Measurements from ENCODE around the gene TEN1.
A peak's percentile ranks its signal among the peaks of the same experiment; 100 is the strongest.

The TEN1 gene

DNA sequence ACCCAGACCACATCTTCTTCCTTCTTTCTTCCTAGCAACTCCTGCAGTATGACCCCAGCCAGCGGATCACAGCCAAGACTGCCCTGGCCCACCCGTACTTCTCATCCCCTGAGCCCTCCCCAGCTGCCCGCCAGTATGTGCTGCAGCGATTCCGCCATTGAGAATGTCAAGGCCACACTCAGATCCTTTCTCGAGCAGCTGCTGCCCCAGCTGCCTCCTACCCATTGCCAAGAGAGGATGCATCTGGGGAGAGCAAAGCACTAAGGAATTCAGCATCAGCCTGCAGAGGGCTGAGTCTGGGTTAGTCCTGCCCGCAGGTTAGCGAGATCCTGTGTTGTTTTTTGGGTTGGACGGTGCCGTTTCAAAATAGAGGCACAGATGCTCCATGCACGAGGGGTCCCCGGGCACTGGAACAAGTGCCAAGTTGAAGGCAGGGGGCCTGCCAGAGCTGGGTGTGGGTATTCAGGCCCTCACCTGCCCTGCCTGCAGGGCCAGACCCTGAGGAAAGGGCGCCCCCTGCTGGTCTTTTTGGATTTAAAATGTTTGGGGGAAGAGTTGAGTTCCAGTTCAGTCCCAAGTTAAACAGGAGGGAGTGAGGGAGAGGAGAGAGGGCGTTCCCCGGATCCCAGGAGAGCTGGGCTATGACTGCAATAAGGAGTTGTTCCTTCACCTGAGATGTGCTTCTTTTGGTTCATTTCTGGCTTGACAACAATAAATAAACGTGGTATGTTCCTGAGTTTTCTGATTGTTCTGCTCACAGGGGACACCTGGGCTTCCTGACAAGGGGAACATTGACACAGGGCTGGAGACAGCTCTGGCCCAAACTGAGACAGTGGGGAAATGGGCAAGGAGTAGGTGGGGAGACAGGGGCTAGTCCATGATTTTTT, 26.5 kb downstream of the TEN1 start:
- DNase-seq (ENCODE audit: low read depth): peak; percentile 33

DNA sequence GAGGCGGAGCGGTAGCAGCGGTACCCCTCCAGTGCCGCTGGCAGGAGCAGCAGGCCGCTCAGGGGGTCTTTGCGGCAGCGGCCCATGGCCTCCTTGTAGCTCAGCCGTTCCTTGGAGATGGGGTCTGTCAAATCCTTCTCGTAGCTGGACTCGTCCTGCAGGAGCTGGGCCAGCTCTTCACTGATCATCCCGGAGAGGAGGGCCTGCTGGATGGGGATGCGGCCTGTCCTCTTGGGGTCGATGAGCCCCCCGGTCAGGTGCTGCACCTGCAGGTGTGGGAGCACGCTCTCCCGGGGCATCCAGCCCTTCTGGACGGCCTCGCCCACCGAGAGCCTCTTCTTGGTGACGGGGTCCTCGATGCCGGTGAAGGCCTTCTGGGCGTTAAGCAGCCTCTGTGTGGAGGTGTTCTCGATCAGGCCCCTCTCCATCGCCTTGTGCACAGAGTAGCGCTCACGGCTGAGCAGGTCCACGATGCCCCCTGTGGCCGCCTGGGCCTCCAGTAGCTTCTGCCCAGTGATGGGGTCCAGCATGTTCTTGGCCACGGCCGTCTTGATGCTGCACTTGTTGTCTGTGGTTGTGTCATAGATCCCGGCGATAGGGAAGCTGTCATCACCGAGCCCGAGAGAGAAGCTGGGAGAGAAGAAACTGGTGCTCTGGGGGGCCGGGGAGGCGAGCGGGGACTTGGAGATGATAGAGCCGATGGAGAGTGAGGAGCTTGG, 28.2 kb downstream of the TEN1 start:
- no peak for DNase-seq (ENCODE audit: low read depth)

DNA sequence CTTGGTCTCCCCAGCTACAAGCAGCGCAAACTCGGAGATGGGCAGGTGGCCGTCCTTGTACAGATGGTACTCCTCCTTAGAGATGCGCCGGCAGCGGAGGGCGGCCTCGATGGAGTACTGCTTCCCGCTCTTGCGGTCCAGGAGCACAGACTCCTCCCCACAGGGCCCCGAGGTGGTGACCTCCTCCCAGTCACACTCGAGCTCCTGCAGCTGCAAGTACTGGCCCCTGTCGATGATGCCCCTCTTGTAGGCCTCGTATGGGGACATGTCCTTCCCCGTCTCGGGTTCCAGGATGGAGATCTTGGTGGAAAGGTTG, 28.8 kb downstream of the TEN1 start:
- no peak for DNase-seq (ENCODE audit: low read depth)

DNA sequence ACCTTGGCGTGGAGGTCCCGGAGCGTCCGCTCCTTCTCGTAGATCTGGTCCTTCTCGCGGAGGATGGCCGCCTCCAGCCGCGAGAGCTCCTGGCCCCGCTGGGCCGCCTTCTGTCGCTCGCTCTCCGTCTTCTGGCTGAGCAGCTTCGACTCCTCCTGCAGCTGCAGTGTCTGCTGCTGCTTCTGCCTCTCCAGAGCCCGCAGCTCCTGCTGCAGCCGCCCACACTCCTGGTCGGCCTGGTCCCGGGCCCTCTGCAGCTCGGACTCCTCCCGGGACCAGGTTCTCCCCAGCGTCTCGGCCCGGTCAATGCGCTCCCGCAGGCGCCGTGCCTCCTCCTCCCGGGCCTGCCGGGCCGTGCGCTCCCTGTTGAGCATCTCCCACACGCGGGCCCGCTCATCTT, 29.2 kb downstream of the TEN1 start:
- DNase-seq (ENCODE audit: low read depth): no peak

DNA sequence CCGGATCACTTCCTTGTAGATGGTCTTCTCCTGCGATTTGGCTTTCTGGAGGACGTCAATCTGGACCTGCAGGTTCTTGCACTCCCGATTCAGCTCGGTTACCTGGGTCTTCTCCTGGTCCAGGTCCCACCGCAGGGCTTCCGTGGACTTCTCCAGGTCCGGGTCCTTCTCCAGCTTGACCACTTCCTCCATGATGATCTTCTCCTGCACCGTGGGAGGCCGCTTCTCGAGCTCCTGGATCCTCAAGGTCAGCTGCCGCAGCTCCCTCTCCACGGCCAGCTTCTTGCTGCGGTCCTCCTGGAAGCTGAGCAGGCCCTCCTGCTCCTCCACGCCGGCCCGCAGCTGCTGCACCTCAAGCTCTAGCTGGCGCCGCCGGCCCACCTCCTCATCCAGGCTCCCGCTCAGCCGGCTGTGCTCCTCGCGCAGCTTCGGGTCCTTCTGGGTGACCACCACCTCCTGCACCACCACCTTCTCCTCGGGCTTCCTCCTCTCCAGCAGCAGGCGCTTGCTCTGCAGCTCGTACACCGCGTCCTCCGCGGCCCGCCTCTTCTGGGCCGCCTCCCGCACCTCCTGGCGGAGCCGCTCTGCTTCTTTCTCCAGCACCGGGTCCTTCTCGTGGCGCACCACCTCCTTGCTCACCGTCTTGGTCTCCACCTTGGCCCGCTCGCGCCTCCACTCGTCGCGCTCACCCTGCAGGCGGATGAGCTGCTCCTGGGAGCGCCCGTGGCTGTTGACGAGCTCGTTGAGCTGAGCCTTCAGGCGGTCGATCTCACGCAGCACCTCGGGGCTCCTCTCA, 29.8 kb downstream of the TEN1 start:
- DNase-seq (ENCODE audit: low read depth): no peak

DNA sequence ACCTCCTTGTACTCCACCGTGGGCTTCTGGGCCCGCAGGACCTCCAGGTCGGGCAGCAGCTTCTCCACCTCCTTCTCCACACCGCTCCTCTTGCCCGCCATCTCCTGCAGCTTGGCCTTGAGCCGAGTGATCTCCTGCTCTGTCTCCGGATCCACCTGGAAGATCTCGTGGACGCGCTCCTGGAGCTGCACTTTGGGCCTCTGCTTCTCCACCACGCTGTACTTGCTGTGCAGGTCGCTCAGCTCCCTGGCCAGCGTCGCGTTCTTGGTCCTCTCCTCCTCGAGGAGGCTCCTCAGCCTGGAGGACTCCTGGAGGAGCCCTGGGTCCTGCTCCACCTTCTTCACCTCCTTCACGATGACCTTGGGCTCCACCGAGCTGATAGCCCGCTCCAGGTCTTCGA, 30.4 kb downstream of the TEN1 start:
- DNase-seq (ENCODE audit: low read depth): no peak

DNA sequence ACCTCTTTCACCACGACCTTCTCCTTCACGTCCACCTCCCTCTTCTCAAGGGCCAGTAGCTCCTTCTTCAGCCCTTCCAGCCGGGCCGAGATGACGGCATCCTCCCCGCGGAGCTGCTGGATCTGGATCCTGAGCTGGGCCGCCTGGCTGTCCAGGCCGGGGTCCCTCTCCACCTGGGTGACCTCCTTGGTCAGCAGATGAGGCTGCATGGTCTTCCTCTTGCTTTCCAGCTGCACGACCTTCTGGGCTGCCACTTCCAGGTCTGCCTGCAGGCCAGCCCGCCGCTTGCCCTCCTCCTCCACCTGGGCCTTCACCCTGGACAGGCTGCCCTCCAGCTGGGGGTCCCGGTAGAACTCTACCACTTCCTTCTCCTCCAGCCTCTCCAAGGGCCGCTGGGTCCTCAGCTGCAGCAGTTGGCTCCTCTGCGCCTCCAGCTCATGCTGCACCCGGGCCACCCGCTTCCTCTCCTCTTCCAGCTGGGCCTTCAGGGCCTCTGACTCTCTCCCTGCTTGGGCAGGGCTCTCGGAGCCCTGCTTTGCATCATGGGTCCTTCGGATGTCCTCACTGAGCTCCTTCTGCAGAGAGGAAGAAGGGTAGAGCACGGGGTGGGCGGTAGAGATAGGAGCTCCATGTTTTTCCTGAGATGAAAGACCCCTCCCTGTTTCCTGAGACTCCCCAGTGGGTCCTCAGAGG, 31.1 kb downstream of the TEN1 start:
- no peak for DNase-seq (ENCODE audit: low read depth)

DNA sequence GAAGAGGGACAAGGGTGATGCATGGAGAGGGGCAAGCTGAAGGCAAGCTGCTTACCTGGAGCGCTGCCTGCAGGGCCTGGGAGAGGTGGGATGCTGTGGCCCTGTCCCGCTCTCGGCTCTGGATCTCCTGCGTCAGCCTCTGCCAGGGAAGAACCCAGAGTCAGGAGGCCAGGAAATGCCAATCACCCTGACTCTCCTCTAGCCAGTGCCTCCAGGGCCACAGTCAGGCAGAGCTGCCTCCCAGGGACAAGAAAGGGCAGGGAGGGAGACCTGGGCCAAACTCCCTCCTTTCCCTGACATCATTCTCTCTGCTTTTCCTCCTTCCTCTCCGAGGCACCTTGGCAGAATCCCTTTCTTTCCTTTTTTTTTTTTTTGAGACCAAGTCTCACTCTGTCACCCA, 32.9 kb downstream of the TEN1 start:
- no peak for DNase-seq (ENCODE audit: low read depth)

DNA sequence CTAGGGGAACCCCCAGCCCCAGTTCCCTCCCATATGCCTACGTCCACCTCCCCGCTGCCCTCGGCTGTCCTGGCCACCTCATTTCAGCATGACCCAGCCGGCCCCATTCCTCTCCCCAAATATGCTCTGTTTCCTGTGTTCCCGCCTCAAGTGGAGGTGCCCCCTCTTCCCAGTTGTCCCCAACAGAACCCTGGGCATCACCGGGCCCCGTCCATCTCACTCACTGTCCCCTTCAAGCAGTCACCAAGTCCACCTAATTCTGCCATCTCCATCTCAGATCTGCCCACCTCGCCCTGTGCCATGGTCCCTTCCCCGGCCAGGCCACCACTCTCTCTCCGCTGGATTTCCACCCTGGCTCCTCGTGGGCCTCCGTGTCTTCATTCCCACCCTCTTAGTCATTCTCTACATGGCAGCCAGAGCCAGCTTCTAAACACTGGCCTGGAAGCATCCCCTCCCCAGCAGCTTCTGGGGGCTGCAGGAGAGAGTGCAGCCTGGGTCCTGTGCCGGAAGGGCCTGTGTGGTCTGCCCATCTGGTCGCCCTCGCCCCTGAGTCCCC, 34.4 kb downstream of the TEN1 start:
- no peak for DNase-seq (ENCODE audit: low read depth)

DNA sequence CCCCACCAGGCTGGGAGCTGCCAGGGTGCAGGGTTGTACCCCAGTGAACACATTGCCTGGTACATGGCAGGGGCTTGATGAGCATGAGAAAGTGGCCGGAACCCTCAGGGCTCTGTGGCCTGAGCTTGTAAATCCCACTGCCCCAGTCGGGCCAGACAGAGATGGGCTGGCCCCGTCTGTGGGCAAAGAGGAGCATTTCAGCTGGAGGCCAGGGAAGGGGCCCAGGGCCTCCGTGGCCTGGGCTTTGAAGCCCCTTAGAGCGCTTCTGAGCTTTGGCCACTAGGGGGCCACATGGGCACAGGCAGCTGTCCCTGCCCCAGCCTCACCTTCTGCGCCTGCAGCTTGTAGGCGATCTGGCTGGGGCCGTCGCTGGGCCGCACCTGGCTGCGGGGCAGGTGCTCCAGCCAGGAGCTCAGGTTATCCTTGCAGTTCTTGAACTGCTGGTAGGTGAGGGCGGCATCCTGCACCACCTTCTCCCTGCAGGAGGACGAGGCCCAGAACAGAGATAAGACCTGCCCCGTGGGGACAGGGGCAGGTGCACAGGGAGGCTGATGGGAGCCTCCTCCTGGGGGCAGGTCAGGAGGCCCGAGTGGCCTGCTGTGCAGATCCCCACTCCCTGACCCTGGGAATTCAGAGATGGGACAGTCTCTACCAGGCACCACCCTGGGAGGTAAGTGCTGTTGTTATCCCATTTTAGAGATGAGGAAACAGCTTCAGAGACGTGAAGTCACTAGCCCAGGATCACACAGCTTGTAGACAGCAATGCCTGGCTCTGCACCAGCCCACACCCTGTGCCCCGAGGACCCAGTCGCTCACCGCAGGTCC, 35.3 kb downstream of the TEN1 start:
- peak; percentile 41 for DNase-seq (ENCODE audit: low read depth)

DNA sequence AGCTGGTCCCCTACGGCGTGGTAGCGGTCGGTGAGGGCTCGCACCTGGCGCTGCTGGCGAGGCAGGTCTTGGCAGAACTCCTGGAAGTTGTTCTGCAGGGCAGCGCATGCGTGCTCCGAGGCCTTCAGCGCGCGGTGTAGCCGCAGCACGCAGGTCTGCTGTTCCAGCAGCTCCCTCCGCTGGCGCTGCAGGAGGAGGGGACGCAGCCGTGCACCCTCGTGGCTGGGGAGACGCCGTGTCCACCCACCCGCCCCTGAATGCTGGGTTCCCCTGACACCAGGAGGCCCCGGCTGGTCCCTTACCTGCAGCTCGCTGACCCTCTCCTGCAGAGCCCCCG, 35.9 kb downstream of the TEN1 start:
- DNase-seq (ENCODE audit: low read depth): no peak

DNA sequence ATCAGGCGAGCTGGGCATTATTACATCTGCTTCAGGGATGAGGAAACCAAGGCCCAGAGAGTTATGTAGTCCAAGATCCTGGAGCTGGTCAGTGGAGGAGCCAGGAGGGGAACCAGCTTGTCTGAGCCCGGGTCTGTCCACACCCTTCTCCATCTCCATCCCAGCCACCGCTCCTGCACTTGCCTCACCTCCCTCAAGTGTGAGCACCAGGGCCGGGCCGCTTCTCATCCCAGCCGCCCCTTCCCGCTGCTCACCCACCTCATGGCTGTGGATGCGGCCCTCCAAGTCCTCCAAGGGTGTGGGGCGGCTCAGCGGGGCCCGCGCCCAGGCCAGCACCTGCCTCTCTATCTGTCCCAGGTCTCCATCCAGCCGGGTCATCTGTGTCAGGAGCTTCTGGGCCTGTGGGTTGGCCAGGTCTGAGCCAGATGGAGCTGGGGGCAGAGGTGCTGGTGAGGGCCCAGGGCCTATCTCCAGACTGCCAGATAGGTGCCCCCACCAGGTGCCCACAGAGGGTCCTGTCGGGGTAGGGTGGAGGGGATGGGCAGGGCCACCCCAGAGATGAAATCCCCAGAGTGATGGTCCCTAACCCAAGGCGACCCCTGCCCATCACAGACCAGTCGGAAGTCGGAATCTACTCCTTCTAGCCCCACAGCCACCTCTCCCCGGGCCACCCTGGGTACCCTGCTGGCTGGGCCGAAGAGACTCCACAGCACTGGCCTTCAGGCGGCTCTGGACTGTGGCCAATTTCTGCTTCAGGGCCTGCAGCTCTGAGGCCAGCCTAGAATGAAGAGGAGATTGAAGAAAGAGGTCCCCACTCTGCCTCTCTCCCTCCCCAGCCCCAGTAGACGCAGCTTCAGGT, 38.7 kb downstream of the TEN1 start:
- DNase-seq (ENCODE audit: low read depth): no peak

DNA sequence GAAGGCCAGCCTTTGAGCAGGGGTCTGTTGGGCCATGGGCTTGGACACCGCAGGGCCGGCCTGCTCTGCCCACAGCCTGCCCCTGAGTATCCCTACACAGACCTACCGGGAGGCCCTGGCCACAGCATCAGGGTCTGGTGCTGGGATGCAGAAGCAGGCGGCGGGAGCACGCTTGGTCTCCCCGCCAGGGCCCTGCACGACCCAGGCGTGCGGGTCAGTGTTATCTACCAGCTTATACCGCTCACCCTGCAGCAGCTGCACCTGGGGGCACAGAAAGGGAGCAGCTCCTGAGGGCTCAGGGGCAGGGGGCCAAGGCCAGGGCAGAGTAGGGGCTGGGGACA, 39.3 kb downstream of the TEN1 start:
- no peak for DNase-seq (ENCODE audit: low read depth)

DNA sequence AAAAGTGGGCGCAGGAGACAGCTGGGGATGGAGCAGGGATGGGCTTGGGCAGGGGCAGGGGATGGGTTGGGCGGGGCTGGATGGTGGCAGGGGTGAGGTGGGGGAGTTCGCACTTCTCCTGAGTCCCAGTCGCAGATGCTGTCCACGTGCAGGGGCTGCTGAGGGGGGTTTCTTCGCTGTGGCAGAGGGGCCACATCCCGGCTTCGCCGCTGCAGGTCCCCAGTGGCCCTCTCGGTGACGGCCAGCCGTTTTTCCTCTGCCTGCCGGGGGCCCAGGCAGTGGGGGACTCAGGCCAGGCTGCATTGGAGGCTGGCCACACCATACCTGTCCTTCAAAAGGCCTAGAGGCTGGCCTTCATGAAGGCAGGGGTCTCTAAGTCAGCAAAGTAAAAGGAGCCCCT, 39.8 kb downstream of the TEN1 start:
- DNase-seq (ENCODE audit: low read depth): no peak

DNA sequence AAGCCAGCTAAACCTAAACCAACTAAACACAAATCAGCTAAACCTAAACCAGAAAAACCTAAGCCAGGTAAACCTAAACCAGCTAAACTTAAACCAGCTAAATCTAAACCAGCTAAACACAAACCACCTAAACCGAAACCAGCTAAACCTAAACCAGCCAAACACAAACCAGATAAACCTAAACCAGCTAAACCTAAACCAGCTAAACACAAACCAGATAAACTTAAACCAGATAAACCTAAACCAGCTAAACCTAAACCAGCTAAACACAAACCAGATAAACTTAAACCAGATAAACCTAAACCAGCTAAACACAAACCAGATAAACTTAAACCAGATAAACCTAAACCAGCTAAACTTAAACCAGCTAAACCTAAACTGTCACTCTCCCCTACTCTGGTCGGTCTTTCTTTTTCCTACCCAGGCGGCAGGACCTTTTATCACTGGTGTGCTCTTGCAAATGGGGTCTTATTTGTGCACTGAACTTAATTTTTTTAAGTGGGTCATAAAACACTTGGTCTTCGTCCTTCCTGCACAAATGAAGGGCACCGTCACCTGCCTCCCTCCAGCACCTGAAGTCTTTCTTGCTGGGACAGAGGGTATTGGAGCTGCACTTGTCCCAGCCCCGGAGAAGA, 40.9 kb downstream of the TEN1 start:
- no peak for DNase-seq (ENCODE audit: low read depth)

DNA sequence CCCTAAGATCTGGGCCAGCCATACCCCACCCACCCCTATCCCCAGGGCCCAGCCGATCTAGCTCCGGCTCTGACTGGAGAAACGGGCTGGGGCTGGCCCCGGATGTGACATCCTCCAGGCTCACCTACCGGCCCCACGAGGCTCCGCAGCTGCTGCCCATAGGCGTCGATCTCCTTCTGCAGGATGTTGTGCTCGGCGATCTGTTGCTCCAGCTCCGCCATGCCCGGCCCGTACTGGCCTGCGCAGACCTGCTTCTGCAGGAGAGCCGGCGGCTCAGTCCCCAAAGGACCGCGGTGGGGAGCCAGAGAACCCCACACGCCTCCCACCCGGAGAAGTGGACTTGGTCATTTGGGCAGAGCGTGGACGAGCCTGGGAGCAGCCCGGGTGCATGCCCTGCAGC, 43.2 kb downstream of the TEN1 start:
- DNase-seq (ENCODE audit: low read depth): no peak

DNA sequence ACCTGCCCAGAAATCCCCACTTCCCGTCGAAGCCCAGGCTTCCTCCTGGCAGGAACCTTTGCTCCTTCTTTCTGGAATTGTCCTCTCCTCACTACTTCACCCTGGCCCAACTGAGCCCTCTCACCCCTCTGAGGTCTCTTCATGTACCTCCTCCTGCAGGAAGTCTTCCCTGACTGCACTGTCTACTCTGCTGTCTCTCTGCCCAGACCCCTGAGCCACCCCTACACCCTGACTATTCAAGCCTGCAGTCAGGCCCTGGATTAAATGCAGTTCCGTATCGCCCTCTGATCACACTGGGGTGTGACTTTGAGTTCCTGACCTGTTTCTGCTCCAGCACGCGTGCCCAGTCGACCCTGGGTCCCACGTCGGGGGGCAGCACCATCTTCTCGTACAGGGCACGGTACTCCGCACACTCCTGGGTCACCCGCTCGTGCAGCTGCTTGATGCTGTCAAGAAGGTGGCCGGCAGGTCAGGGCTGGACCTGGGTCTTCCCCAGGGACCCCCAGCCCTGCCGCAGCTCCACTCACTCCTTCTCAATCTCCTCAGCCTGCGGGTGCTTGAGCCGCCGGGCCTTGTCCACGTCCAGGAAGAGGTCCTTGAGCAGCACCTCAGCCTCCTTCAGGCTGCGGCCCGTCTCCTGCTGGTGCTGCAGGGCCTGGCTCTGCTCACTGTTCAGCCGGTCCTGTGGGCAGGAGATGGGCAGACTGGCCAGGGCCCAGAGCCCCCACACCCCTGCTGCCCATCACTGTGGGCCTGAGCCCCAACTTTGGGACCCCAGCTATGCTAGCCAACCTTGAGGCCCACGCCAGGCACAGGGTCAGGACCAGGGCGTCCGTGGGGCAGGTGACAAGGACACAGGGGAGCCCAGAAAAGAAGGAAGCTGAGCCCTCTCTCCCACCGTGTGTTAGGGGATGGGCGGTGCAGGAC, 44.2 kb downstream of the TEN1 start:
- DNase-seq (ENCODE audit: low read depth): no peak

DNA sequence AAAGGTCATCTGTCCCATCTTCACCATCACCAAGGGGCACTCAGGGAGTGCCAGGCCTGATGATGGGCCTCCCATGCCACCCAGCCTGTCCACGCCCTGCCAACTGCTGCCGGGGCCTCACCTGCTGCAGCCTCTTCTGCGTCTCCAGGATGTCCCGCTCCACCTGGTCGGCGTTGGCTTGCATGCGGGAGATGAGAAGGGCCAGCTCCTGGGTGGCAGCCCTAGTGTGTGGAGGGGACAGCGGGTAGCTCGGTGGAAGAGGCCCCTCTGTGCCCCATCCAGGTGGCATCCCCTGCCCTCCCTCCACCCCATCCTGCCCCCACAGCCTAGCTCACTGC, 44.8 kb downstream of the TEN1 start:
- no peak for DNase-seq (ENCODE audit: low read depth)

DNA sequence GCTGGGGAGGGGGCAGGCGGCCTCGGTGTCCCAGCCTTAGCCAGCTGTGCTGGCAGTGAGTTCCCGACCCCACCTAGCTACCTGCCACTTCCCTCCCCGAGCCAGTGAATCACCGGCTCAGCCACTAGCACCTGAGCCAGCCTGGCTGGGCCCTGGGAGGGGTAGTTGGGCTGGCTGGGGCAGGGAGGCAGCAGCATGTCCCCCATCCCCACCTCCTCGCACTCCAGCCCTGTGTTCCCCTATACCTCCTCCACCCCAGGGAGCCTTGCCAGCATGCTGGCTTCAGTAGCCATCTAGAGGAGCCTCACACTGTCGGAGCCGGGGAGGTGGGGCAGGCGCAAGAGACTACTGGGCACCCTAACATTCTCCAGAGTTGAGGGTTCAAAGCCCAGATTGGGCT, 45.3 kb downstream of the TEN1 start:
- DNase-seq (ENCODE audit: low read depth): no peak
